NCI-H524 (cell line): ENCODE measurements around the gene MIF4GD.
A peak's percentile ranks its signal among the peaks of the same experiment; 100 is the strongest.
"Not testable (repeated sequence)": the region's sequence is repeated elsewhere in the genome, so short reads cannot be mapped to it uniquely, and the experiment has no call there.

Experiments used
- DNase-seq, 2 experiments: peaks; one replicate each; lab custom pipeline; 2025; lab: John Stamatoyannopoulos, UW

Gene MIF4GD, protein sequence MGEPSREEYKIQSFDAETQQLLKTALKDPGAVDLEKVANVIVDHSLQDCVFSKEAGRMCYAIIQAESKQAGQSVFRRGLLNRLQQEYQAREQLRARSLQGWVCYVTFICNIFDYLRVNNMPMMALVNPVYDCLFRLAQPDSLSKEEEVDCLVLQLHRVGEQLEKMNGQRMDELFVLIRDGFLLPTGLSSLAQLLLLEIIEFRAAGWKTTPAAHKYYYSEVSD

GRCh38 chr17:75270966-75271232 is at the start of gene MIF4GD:
Gene MIF4GD (minus strand): TSS chr17:75271231. CDS start chr17:75270195, 1,036 bp downstream.
- DNase-seq: no peak

DNA sequence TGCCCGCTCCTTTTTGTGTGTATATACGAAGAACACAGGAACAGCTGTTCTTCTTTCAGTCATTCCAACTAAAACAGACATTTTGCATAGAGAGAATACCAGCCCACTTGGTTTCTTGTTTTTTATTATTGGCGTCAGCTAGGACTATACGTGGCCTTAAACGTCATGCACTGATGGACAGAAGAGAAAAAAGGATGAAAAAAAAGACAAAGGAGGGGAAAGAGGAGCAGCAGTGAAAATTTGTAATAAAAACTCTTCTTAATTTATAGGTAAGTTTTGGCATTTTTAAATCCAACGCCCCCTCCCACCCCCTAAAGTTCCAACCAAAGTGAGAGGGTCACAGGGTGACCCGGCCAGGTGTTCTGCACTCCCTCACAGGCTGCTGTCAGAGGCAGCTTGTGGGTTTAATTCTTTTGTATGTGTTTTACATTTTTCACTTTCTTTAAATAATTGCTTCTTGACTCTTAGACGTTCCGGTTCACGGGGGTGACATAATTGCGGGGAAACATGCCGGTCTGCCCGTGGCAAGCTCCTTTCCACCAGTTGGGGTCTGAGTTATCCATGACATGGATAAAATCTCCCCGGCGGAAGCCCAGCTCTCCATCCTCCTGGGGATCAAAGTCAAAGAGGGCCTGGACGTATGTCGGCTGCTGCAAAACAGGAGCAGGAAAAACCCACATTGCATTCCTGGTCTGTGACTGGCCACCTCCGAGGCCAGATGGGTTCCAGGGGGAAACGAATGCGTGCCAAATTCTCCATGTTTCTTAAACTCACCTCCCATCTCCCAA is 49.1 kb upstream of the MIF4GD start:
- DNase-seq: no peak

DNA sequence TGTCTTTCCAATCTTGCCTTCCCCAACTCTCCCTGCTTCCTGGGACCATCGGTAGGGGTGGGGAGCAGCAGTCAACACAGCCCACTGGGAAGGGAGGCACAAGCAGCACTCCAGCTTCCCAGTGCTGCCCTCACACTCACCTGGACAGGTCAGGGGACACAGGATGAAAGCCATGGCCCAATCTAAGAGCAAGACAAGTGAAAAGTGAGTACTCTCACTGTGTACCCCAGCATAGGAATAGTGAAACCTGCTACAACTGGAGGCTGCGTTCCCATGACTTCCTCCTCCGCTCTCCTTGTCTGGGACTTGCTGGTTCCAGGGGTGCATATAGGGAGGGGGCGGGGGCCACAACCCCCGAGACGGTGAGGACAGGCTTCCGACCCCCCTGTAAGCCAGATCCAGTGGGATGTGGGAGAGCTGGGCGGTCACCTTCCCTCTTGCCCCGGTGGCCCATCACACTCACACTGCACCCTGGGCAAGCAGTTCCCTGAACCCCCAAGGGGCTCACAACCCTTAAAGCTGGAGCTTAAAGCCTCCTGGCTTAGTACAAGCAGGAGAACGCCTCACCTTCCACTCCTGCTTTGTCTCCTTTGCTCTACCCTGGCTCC is 47.7 kb upstream of the MIF4GD start:
- DNase-seq: no peak

DNA sequence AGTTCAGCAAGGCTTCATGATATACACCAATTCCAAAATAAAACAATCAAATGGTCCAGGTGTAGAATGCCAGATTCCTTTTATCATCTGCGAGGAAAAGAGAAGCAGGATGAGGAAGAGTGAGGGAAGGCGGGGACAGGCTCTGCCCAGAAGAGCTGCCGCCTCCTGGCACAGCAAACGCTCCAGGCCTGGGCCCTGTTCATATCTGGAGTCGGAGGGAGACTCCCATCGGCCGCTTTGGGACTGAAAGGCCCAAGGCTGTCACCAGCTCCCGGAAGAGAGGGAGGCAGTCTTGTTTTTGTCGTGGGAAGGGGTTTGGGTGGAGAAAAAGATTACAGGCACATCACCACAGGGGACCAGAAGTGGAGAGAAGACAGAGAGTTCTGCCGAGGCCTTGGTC is 47.2 kb upstream of the MIF4GD start:
- DNase-seq: no peak

- DNase-seq: no peak
Observed at GRCh38 chr17:75317671-75318070, 46.6 kb upstream of the MIF4GD start.

DNA sequence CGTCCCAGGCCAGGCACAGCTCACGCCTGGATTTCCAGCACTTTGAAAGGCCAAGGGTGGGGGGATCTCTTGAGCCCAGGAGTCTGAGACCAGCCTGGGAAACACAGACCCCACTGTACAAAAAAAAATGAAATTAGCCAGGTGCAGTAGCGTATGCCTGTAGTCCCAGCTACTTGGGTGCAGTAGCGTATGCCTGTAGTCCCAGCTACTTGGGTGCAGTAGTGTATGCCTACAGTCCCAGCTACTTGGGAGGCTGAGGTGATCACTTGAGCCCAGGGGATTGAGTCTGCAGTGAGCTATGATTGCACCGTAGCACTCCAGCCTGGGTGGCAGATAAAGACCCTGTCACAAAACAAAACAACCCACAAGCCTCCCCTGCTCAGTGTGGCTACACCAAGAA is 45.2 kb upstream of the MIF4GD start:
- DNase-seq: no peak

DNA sequence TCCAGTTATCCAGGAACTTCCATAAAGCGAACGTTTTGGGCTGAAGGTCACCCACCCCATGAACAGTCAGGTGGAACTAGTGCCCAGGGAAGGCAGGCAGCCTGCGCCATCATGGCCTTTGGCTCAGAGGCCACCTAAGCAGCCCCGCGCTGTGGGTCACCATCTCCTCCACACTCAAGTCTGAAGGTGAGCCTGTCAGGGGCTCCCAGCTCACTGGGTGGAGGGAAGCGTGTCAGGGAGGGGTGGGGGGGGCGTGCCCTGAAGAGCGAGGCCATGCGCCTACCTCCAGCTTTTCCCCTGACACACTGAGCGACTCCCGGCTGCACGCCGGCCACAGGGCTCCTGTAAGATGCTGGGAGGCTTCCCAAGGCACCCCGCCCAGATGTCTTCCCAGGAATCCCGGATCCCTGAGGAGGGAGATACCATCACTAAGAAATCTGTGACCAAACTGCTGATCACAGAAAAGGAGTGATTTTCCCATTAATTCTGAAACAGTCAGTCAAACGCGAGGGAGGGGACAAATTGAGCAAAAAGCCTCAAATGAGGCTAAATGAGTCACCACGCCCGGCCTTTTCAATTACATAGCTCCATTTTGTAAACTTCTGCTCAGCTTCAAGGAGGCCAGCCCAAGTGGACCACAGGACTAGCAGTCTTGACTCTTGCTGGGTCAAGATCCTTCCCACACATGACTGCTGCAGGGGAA is 44.7 kb upstream of the MIF4GD start:
- no peak for DNase-seq

DNA sequence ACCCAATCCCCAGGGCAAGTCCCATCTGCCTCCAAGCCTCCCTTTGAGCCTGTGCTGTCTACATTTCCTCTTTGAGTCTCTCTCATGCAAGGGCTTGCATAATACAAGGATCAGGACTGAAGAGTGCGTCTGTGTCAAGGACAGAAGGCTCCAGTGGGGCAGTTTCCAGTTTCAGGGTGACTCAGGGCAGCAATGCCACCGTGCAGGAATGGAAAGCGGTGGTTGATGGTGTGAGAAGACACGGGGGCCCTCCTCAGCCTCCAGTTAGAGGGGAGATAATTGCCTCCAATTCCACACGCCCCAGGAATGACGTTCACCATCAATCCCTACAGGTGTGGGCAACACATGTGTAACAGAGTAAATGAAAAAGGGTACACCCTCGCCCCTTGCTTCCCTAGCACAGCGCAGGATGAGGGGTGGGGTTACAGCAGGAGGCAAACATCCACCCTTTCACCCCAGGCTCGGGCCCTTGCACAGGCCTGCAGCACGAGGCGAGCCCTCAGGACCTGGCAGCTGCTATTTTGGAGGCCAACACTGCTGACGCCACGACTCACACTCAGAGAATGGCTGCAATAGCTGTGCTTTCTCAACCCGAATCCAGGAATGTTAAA is 43.0 kb upstream of the MIF4GD start:
- peak in 1 of 2 experiments; percentile 28 for DNase-seq

DNA sequence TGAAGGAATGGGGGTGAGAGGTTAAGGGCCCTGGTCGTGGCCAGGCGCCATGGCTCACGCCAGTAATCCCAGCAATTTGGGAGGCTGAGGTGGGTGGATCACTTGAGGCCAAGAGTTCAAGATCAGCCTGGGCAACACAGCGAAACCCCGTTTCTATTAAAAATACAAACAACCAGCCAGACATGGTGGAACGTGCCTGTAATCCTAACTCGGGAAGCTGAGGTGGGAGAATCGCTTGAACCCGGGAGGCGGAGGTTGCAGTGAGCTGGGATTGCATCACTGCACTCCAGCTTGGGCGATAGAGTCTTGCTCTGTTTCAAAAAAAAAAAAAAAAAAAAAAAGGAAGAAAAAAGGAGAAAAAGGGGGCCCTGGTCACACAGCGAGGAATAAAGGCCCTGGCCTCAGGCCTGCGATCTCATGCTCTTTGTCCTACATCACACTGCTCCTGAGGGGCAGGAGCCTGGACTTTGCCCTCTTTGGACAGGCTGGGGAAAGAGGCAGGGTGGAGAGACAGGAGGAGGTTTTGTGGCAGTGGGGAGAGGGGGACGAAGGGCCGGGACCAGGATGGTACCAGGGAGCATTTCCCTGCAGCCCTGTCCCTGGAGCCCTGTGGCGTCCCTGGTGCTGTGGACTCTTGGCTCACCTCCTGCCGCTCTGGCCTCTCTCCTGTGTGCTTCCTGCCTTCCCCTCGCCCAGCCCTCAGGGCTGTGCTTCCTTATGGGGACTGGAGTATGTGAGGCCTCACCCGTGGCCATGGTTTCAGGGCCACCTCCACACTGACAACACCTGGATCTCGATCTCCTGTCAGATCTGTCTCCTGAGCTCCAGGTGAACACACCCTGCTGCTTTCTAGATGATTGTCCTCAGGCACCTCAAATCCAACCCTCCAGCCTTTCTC is 38.0 kb upstream of the MIF4GD start:
- no peak for DNase-seq

DNA sequence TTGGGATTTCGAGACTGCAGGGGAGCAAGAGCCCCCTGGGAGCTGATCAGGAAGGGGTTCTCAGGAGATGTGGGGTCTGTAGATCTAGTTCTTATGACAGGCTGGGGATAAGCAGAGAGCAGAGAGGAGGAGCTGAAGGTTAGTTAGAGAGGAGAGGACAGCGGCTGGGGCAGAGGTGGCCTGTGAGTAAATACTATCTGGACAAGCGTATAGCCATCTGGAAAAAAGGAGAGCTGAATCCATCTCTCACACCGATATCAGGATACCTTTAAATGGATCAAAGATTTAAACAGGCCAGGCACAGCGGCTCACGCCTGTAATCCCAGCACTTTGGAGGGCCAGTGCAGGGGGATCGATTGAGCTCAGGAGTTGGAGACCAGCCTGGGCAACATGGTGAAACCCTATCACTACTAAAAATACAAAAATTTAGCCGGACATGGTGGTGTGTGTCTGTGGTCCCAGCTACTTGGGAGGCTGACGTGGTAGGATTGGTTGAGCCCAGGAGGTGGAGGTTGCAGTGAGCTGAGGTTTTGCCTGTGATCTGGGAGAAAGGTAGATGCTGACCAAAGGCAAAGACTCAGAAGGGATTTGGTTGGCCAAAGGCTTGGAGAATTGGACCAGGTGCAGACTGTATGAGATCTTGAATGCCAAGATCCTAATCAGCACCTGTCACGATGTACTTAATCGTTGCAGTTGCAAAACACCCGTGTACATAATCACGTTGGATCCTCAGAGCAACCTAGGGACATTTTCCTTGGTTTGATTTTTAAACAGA is 37.1 kb upstream of the MIF4GD start:
- DNase-seq: no peak

GRCh38 chr17:75301502-75302206 is 30.6 kb upstream of the MIF4GD start:
- no peak for DNase-seq

GRCh38 chr17:75301049-75301448 is 30.0 kb upstream of the MIF4GD start:
- no peak for DNase-seq

- DNase-seq: no peak
Observed at GRCh38 chr17:75300280-75300679, 29.2 kb upstream of the MIF4GD start.

GRCh38 chr17:75295201-75296158 is 24.4 kb upstream of the MIF4GD start:
- no peak for DNase-seq

DNA sequence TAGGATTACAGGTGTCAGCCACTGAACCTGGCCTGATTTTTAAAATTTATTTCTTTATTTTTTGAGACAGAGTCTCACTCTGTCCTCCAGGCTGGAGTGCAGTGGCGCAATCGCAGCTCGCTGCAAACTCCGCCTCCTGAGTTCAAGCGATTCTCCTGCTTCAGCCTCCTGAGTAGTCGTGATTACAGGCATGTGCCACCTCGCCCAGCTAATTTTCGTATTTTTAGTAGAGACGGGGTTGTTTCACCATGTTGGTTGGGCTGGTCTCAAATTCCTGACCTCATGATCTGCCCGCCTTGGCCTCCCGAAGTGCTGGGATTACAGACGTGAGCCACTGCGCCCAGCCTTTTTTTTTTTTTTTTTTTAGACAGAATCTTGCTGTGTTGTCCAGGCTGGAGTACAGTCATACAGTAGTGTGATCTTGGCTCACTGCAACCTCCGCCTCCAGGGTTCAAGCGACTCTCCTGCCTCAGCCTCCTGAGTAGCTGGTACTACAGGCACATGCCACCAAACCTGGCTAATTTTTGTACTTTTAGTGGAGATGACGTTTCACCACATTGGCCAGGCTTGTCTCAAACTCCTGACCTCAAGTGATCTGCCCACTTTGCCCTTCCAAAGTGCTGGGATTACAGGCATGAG is 21.9 kb upstream of the MIF4GD start:
- DNase-seq: not testable (repeated sequence)

DNA sequence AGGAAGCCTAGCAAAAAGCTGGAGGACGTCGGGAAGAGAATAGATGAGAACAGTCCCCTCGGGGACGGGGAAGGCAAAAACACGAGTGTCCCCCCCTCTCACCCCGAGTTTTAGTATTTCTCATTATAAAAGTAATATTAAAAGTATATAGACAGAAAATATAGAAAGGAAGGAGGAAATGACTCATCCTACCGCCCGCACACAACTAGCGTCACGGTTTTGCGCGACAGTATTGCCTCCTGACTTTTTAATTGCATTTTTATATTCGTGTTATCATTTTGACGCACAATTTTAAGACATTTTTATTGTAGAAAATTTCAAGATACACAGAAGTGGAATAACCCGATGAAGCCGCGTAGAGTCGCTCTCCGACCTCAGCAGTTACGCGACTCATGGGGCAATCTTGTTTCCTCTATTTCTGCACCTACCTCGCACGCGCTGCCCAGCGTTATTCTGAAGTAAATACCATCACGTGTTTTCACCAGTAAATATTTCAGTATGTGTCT is 18.9 kb upstream of the MIF4GD start:
- DNase-seq: peak; percentile 64 to 74

DNA sequence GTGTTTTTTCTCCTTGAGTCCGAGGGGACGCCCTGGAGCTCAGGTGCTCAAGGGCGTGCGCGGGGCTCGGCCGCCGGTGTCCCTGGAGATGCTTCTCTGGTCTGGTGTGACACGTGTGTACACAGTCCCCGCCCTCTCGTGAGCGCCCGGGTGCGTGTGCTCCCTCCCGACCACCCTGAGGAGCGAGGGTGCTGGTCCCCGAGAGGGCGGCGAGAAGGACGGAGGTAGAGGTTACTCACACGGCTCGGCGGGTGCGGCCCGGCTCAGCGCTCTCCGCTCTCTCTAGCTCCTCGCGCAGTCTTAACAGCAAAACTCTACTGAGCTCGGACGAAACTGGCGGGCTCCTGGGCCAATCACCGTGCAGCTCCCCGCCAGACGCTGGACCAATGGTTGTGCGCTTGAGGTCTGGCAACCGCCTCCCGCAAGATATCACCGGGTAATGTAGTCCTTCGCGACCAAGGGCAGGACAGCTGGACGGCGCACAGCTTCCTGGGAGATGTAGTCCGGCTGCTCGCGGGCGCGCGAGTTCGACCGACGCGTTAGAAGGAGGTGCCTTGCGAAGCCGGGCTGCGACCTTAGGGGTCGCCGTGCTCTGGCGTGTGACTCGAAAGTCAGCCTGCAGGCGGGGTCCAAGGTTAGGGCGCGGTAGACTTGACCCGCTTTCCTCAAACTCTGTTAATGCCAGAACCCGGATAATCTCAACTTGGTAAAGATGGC is 18.2 kb upstream of the MIF4GD start, which contains the start of gene SLC25A19:
TSS of gene SLC25A19 (minus strand) at position 319 of the 717 bp plus-strand sequence. CDS start 2,669 bp downstream, outside the sequence.
- peak; percentile 100 for DNase-seq
